Measurements from ENCODE around the gene SOX18. TPM values are rescaled to one million over a fixed set of nuclear protein-coding genes. Genes with fewer than 3 reads are reported as not detected.

Gene SOX18
- total and polyA plus RNA-seq, 2 of the 13 experiments (the other 11 are each of a cell fraction or from before 2014, with no cell fraction given): 1.6 to 1.9 TPM

- TF ChIP-seq ZNF17 (CRISPR knock-in tag; IDR thresholded peaks at IDR 0.05) (no peak), ZNF879 (CRISPR knock-in tag; IDR thresholded peaks at IDR 0.05) (no peak), REST (IDR thresholded peaks at IDR 0.05; ENCODE audit: borderline replicate concordance in 1 of 2, low read depth in 1 of 2, low read length in 2 of 2) (no peak), NR3C1 (CRISPR knock-in tag; IDR thresholded peaks at IDR 0.05) (no peak), KAT7 (CRISPR knock-in tag; IDR thresholded peaks at IDR 0.05; ENCODE audit: borderline replicate concordance) (peak; percentile 57; the same call in 1 of the 2 replicates), ZNF629 (CRISPR knock-in tag; conservative IDR thresholded peaks at IDR 0.05) (peak; percentile 46; the same call in 1 of the 2 replicates), ZNF547 (CRISPR knock-in tag; IDR thresholded peaks at IDR 0.05) (peak; percentile 75; the same call in 1 of the 2 replicates), REXO4 (CRISPR knock-in tag; IDR thresholded peaks at IDR 0.05; ENCODE audit: borderline replicate concordance) (0 out of 2 replicates have a peak, but pooled peaks have one; percentile 14), TCF12 (IDR thresholded peaks at IDR 0.05) (no peak), TCF12 (CRISPR knock-in tag; IDR thresholded peaks at IDR 0.05) (no peak; the same call in 1 of the 2 replicates), MIER3 (CRISPR knock-in tag; IDR thresholded peaks at IDR 0.05; ENCODE audit: borderline replicate concordance) (peak; percentile 56; the same call in 1 of the 2 replicates), ESRRA (CRISPR knock-in tag; IDR thresholded peaks at IDR 0.05; ENCODE audit: low read depth) (peak; percentile 13), ARID2 (CRISPR knock-in tag; IDR thresholded peaks at IDR 0.05; ENCODE audit: borderline replicate concordance) (peak; percentile 97), PAF1 (CRISPR knock-in tag; IDR thresholded peaks at IDR 0.05) (no peak), ZNF574 (CRISPR knock-in tag; IDR thresholded peaks at IDR 0.05) (peak; percentile 63; the same call in 1 of the 2 replicates), XBP1 (CRISPR knock-in tag; IDR thresholded peaks at IDR 0.05) (peak; percentile 17; the same call in 1 of the 2 replicates), ZNF687 (CRISPR knock-in tag; IDR thresholded peaks at IDR 0.05) (peak; percentile 89)
Measured at GRCh38 chr20:64050261-64051032, 1.0 kb upstream of the SOX18 start (continued).

Measured in HepG2 (cell line).